GM18951 (cell line): Measurements from ENCODE around the gene BIN1.
"Not testable (repeated sequence)": the region's sequence is repeated elsewhere in the genome, so short reads cannot be mapped to it uniquely, and the experiment has no call there.

Experiments
- POLR2A ChIP-seq: IDR thresholded peaks from 4 replicates; pipeline ENCODE4 v1.6.1; 2011; ENCODE audit warnings: mild to moderate bottlenecking; ENCODE audit not compliant: insufficient read length, insufficient read depth; ENCODE audit errors: extremely low read depth
- in situ Hi-C: fragments of 300-500 bp; cut with MboI; formaldehyde crosslinking; loops from one replicate; pipeline ENCODE4 v1.12.0; 2022; ENCODE audit warnings: low sequenced_read_pairs, mixed read lengths, inconsistent platforms; ENCODE audit not compliant: unreplicated experiment

Gene BIN1

DNA sequence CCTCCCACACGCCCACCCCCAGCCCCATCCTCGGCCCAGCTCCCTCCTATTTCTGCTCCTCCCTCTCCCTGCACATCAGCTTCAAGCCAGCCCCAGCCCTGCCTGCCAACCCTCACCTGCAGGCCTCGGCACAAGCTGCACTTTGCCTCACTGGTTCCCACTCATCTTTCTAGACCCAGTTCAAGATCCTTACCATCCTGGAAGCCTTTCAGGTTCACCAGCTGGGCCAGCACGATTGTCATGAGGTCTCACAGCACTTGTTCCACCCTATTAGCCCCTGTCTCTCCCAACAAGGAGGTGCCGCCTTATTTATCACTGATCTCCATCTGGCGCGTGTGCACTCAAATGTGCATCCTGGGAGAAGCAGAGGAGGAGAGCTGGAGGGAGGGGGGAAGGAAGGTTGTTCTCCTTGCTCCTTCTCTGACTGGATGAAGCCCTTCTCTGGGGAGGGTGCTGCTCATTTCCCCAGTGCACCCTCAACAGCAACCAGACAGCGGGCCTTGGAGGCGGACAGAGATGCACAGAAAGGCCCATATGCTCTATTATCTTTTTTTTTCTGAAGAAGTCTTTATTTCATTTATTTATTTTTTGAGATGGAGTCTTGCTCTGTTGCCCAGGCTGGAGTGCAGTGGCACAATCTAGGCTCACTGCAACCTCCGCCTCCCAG lies 15.5 kb upstream of the BIN1 start:
- TF ChIP-seq POLR2A = no peak
- in situ Hi-C loops = no loop called here

- in situ Hi-C loops = no loop called here
Measured at GRCh38 chr2:127121776-127122176, 14.8 kb upstream of the BIN1 start.

DNA sequence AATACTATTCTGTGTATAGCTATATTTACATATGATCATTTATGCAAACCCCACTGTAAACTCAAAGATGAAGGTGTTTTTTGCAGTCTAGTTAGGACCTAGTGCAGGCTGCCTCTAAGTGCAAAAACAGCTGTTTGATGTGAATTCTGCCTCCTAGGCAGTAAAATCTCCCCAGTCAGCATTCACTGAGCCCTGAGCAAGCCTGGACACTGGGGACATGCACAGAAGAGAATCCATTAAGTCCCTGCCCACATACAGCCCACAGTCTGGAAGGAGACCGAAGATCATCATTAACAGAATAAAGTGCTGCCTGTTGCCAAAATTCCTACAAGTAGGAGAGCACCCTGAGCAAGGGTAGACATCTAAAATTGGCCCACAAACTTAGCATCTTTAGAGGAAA lies 14.4 kb upstream of the BIN1 start:
- in situ Hi-C loops = no loop called here
- TF ChIP-seq POLR2A = no peak

More at GRCh38 chr2:127121776-127122176, 14.8 kb upstream of the BIN1 start:
- no peak for TF ChIP-seq POLR2A

DNA sequence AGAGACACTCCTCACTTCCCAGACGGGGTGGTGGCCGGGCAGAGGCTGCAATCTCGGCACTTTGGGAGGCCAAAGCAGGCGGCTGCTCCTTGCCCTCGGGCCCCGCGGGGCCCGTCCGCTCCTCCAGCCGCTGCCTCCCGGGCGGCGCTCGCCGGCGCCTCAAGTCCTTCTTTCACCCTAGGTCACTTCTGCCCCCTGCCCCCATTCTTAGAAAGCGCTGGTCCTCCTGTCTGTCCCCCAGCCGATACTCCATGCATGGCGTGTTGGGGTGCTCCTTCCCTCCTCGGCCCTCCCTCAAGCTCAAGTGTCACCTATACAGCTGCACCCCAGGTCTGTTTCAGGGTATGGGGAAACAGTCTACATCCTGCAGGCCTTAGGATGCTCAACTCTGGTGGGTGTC lies 13.5 kb upstream of the BIN1 start:
- in situ Hi-C loops = not testable (repeated sequence)

GRCh38 chr2:127118467-127118866 lies 11.5 kb upstream of the BIN1 start:
- no peak for TF ChIP-seq POLR2A
- in situ Hi-C loops = no loop called here

DNA sequence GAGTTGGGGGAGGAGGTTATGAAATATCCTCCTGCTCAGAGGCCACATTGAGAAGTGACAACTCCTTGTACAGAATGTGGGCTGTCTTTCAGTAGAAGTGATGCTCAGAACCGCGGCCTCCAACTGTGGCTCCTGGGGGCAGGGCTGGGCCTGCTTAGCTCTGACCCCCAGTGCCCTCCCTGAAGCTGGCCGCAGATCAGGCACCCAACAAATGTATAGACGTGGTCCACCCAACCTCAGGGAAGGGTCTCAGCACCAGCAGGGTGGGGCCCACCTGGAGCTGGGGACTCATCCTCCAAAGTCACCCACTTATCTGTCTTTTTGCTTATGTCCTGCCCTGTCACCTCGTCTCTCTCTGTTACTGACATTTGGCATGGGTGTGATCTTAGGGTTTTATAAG lies 11.1 kb upstream of the BIN1 start:
- in situ Hi-C loops = no loop called here
- TF ChIP-seq POLR2A = no peak

DNA sequence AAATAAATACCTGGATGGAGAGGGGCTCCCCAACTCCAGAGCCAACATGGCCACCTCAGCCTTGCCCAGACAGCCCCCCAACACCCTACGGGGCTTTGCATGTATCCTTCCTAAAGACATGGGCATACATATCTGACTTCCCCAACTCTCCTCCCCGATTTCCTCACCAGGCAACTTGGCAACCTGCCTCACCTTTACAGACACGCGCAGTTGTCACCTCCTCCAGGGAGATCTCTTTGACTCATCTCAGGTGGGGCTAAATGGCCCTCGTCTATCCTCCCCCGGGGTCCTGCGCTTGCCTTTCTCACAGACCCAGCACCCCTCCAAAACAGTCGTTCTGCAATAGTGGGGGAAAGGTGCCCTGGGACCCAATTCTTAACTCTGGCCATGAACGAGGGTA lies 10.6 kb upstream of the BIN1 start:
- TF ChIP-seq POLR2A = no peak
- in situ Hi-C loops = no loop called here

GRCh38 chr2:127115471-127116199 lies 8.7 kb upstream of the BIN1 start:
- TF ChIP-seq POLR2A = no peak
- in situ Hi-C loops = no loop called here

GRCh38 chr2:127110985-127111384 lies 4.0 kb upstream of the BIN1 start:
- no peak for TF ChIP-seq POLR2A
- in situ Hi-C loops = no loop called here

DNA sequence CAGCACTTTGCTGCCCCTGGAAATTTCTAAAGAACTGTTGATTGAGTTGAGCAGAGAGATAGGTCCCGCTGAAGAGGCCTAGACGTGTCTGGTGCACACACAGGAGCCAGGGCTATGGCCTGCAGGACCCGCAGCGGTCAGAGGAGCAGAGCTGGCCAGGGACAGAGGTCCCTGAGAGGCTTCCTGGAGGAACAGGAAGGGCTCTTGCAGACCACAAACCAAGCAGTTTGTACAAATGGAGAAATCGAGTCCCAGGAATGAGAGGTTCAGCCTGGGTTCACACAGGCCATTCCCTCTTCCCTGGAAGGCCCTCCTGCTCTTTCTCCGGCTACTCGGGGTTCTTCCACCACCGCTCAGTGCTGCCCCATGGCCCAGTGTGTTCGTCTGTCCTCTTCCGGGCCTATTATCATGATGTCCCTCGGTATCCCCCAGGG lies 1.2 kb upstream of the BIN1 start:
- TF ChIP-seq POLR2A = no peak
- in situ Hi-C loops = no loop called here

DNA sequence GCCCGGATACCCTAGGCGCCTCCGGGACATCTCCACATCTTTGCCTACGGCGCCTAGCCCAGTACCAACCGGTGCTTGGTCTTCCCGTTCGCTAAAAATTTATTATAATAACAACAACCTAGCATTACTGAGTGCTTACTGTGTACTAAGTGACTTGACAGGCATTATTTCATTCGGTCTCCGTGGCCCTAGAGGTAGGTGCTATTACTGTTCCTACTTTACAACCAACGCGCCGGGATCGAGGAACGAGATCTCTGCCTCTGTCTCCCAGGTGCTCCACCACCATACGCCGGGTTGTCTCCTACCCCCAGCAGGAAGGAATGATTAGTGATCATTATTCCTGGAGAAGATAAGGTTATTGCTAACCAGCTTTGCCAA lies 657 bp upstream of the BIN1 start:
- in situ Hi-C loops = no loop called here
- TF ChIP-seq POLR2A = no peak

- in situ Hi-C loops = no loop called here
Measured at GRCh38 chr2:127106457-127106990, 430 bp downstream of the BIN1 start.

DNA sequence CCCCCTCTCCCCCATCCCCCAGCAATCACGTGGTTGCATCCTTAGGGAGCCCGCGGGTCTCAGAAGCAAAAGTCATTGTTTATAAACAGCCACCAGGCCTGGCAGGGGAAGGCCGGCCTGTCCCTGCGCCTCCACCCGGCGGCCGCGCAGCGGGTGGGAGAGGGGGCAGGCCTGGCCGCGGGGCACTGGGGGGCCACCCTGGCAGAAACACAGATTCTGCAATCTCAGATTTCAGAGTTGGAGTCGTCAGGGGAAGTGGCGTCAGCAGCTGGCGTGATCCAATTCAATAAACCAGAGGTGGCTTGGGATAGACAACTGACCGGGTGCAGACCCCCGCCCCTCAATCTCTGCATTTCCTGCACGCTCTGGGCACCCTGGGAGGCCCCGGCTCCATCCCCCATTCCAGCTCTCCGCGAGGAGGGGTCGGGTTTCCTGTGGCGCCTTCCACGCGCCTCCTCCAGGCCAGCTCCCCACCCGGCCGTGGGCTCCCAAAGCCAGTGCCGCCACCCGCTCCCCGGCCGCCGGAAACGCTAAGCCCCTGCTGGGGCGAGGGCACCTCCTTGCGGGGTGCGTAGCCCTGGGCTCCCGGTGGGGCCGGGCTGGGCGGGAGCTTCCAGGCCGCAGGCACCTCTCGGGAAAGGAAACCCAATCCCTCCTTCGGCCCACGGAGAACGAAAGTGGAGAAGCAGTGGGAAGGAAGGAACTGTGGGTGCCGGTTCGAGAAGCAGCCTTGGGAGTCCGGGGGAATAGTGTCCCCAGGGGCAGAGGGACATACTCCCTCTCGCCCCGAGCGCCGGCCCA lies 1.1 kb downstream of the BIN1 start:
- TF ChIP-seq POLR2A = no peak
- in situ Hi-C loops = no loop called here

More at GRCh38 chr2:127106457-127106990, 430 bp downstream of the BIN1 start:
- no peak for TF ChIP-seq POLR2A
